Ovary (tissue), 9 donors: Measurements from ENCODE around the gene MOB3B. TPM values are rescaled to one million over a fixed set of nuclear protein-coding genes. Genes with fewer than 3 reads are reported as not detected.

Experiments used
- DNase-seq, 5 donors: peaks; one replicate each; pipeline ENCODE4 v3.0.0-alpha.2; 2019 to 2020
- H3K27ac ChIP-seq, 2 donors: fragments of 200-600 bp; one replicate each; pipeline versions ENCODE4 v1.5.1 to v1.8.0; 2019 to 2022
- H3K27me3 ChIP-seq: fragments of 200-600 bp; one replicate; pipeline ENCODE4 v1.8.0; 2022
- H3K36me3 ChIP-seq: fragments of 200-600 bp; sonication (generic); one replicate; pipeline ENCODE4 v1.5.1; 2019
- H3K4me1 ChIP-seq: one replicate; pipeline ENCODE4 v1.8.1; 2013; ENCODE audit warnings: mild to moderate bottlenecking, moderate library complexity; ENCODE audit not compliant: insufficient read depth
- H3K4me3 ChIP-seq: fragments of 200-600 bp; sonication (generic); one replicate; pipeline ENCODE4 v1.5.1; 2017
- H3K9me3 ChIP-seq, 2 donors: fragments of 200-600 bp in 1 of 2; sonication (generic) in 1 of 2; one replicate each; pipeline versions ENCODE4 v1.5.1 to v1.8.1; 2013 to 2019; ENCODE audit warnings: mild to moderate bottlenecking in 1 of 2, moderate library complexity in 1 of 2
- EP300 ChIP-seq: sonication (generic); formaldehyde crosslinking; IDR thresholded peaks from one replicate; pipeline ENCODE4 v1.6.1; 2017; ENCODE audit warnings: antibody characterized with exemption
- POLR2A ChIP-seq: fragments of 450-650 bp; IDR thresholded peaks from one replicate; pipeline ENCODE4 v1.6.1; 2017; ENCODE audit warnings: antibody characterized with exemption, mild to moderate bottlenecking, moderate library complexity
- WGBS, 3 donors: extraction: QIAGEN DNeasy Blood & Tissue Kit in 1 of 3; methylation state at CpG; one replicate each; pipeline versions ENCODE4 v1.1.5 to v1.1.7; 2013 to 2017; 5-methylcytosine and 5-hydroxymethylcytosine counted together
- intact Hi-C, 4 donors: fragments of 100-400 bp; cut with DNase I; formaldehyde crosslinking; loops; one replicate each; pipeline versions ENCODE4 v1.11.0 to v1.15.1; 2022 to 2023
- polyA plus RNA-seq, 2 donors: library from polyadenylated mRNA; stranded (reverse); fragments of 200-250 nt in 1 of 2; fragments of 350-450 nt in 1 of 2; fragmentation: Illumina TruSeq in 1 of 2; extraction: RNeasy Lipid Tissue Mini Kit (QIAGEN cat#74804) in 1 of 2; gene quantifications; one replicate each; pipeline ENCODE4 v1.2.3, GENCODE V29; 2013 to 2014
- total RNA-seq, 7 donors: library from RNA; depleted of rRNA in 2 of 7; stranded (reverse); fragments of >200 nt in 2 of 7; fragmentation: NEBNext Ultra II Directional in 3 of 7; extraction: Animal tissue kit (Norgen Biotek cat#: 25700) in 3 of 7; gene quantifications; one replicate each; pipeline versions ENCODE4 v1.1.0 to v1.2.4, GENCODE V29; 2016 to 2023
- TF ChIP-seq, protein P1 (sequence below), 3 donors: fragments of 450-650 bp in 2 of 3; fragments of 200-600 bp in 1 of 3; IDR thresholded peaks; one replicate each; pipeline versions ENCODE4 v1.5.1 to v1.8.0; 2016 to 2022; ENCODE audit warnings: antibody characterized with exemption in 3 of 3, mild to moderate bottlenecking in 1 of 3
- donor health status: DM: no; HTN: no; CAD: no; lungs with moderate emphysema.
- donor health status: DM: no; HTN: no; CAD: no.
- donor health status: Bipolar disorder and iron deficiency.
- donor health status: DM: yes; HTN: yes; CAD: no.
- donor health status: DM: no; HTN: no; CAD: no.
- donor health status: DM: yes; HTN: yes; CAD: no.

MOB3B gene
- total and polyA plus RNA-seq, 9 donors = 16.3 to 68.2 (median 28.1) TPM

DNA sequence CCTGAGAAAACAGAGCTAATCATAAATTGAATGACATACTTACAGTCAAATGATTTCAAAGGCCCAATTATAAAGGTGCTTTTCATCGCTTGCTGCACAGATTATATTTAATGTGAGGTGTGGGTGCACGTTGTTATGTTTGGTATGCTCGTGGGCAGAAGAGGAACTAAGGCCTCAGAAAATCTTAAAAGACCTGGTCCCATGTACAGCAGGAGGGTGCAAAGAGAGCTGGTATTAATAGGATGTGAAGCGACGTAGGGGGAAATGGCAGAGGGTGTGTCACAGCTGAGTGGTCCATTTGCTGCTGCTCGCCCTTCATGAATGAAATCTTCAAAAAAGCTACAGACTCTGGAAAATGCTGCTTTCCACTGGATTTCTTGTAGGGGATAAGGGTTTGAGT, 46.0 kb downstream of the MOB3B start:
- intact Hi-C loops = no loop called here
- 86 to 94% (median 92%) methylated on average over 6 of the region's 6 CpGs for WGBS, 3 donors
- no peaks in the 10 kb centered on the region for H3K27me3 ChIP-seq

DNA sequence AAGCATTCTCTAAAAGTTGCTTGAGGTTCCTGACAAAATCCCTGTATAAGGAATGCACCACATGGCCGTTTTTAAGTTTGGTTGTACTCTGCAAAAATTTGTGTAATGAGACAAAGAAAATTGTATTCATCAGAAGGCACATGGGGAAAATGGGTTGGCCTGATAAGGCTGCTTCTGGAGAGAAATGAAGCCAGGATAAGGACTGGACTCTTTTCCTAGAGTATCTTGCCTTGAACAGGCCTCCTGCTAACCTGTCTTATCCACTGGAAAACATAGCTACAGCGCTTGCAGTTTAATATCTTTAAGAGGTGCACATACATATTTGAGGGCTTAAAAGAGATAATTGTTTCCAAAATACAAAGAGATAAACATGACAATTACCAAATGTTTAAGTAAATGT, 46.9 kb downstream of the MOB3B start:
- no peaks in the 10 kb centered on the region for H3K36me3 ChIP-seq
- no peaks in the 10 kb centered on the region for H3K9me3 ChIP-seq
- H3K27me3 ChIP-seq = no peaks in the 10 kb centered on the region
- WGBS, 3 donors = 48 to 60% (median 59%) methylated on average over 2 of the region's 2 CpGs
- intact Hi-C loops = no loop called here
- no peak for DNase-seq
- TF ChIP-seq EP300 (no peak), POLR2A (no peak)
- TF ChIP-seq, protein P1, sequence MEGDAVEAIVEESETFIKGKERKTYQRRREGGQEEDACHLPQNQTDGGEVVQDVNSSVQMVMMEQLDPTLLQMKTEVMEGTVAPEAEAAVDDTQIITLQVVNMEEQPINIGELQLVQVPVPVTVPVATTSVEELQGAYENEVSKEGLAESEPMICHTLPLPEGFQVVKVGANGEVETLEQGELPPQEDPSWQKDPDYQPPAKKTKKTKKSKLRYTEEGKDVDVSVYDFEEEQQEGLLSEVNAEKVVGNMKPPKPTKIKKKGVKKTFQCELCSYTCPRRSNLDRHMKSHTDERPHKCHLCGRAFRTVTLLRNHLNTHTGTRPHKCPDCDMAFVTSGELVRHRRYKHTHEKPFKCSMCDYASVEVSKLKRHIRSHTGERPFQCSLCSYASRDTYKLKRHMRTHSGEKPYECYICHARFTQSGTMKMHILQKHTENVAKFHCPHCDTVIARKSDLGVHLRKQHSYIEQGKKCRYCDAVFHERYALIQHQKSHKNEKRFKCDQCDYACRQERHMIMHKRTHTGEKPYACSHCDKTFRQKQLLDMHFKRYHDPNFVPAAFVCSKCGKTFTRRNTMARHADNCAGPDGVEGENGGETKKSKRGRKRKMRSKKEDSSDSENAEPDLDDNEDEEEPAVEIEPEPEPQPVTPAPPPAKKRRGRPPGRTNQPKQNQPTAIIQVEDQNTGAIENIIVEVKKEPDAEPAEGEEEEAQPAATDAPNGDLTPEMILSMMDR (IDR thresholded peaks at IDR 0.05) = no peak
- no peak overlapping the region for H3K27ac ChIP-seq
- peaks cover 14% of the 10 kb centered on the region for H3K4me1 ChIP-seq
- H3K4me3 ChIP-seq = no peak overlapping the region

More for the DNA sequence above, 46.0 kb downstream of the MOB3B start:
- Histone ChIP-seq H3K4me1 (peaks cover 14% of the 10 kb centered on the region), H3K36me3 (no peaks in the 10 kb centered on the region), H3K27ac (no peak overlapping the region), H3K4me3 (no peak overlapping the region), H3K9me3 (no peaks in the 10 kb centered on the region)
- DNase-seq = no peak
- TF ChIP-seq, protein P1 (IDR thresholded peaks at IDR 0.05) = no peak
- TF ChIP-seq POLR2A (no peak), EP300 (no peak)

DNA sequence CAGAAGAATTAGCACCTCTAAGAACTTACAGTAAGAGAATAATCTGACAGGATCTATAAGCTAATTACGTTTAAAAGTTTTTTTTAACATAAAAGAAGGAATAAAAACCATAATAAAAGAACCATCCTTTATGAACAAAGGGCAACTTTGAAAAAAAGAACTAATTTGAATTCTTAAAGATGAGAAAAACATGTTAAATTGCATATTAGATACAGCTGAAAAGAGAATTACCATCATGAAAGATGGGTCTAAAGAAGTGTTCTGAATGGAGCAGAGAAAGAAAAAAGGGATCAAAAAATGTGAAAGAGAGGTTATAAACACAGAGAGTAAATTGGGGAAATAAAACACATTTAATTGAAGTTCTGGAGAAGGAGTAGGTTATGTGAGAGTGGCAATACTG, 51.3 kb downstream of the MOB3B start:
- no peak for DNase-seq
- TF ChIP-seq POLR2A (no peak), EP300 (no peak)
- TF ChIP-seq, protein P1 (IDR thresholded peaks at IDR 0.05) = no peak
- no peaks in the 10 kb centered on the region for H3K27me3 ChIP-seq
- 81 to 99% (median 95%) methylated on average over 1 of the region's 1 CpG for WGBS, 3 donors
- peaks cover 29% of the 10 kb centered on the region for H3K4me1 ChIP-seq
- H3K4me3 ChIP-seq = no peak overlapping the region
- no peak overlapping the region for H3K27ac ChIP-seq
- no peaks in the 10 kb centered on the region for H3K9me3 ChIP-seq
- no peaks in the 10 kb centered on the region for H3K36me3 ChIP-seq
- intact Hi-C loops = loop anchor here in 2 of 4 donors (10.0 kb wide), 2 partner anchors 46 to 114 kb away; partner anchors contain the start of genes IFNK (in 2 of the 2) and MOB3B (in 2 of the 2)

DNA sequence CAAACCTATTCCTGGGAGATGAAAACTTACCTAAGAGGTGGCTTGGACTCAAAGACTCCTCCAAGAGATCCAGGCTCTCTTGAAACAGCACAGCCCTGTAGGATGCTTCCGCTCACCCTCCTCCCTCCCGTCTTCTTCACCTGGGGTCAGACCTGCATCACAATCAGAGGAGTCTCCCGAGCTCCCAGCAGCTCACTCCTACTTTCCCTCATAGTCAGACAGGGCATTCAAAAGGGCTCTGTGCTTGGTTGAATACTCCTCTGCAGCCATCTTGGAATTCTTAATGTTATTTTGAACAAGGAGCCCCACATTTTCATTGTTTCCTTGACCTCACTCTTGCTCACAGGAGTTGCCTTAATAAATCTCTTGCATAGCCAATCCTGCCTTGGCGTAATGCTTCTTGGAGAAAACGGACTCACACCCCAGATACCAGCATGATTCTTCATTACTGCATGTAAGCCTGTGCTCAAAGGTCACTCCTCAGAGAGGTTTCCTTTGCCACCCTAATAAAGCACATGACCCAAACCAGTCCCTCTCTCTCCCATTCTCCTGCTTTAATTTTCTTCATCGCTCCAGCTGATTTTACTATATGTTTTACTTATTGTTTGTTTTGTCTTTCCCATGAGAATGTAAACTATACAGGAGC, 52.6 kb downstream of the MOB3B start:
- Histone ChIP-seq H3K27me3 (no peaks in the 10 kb centered on the region), H3K9me3 (no peaks in the 10 kb centered on the region), H3K36me3 (no peaks in the 10 kb centered on the region), H3K27ac (no peak overlapping the region), H3K4me3 (no peak overlapping the region), H3K4me1 (peaks cover 30% of the 10 kb centered on the region)
- 86 to 89% (median 88%) methylated on average over 6 of the region's 6 CpGs for WGBS, 3 donors
- no peak for DNase-seq
- TF ChIP-seq, protein P1 (IDR thresholded peaks at IDR 0.05) = no peak
- TF ChIP-seq EP300 = no peak
- intact Hi-C loops = loop anchor here in 2 of 4 donors (10.0 kb wide), 2 partner anchors 48 to 112 kb away; partner anchors contain the start of genes IFNK (in 2 of the 2) and MOB3B (in 2 of the 2)
